Astrocyte of the cerebellum (primary cell): ENCODE results near the gene UFM1.

Source experiments
- DNase-seq: peaks from one replicate; pipeline ENCODE4 v3.0.0-alpha.2; 2011; ENCODE audit warnings: low read depth
- H3K4me3 ChIP-seq: 2 replicates; pipeline ENCODE4 v1.5.1; 2011; ENCODE audit warnings: mild to moderate bottlenecking, low read depth, low read length, moderate library complexity
- CTCF ChIP-seq: IDR thresholded peaks from 2 replicates; pipeline ENCODE4 v1.5.1; 2012; ENCODE audit warnings: low read length, low read depth, moderate library complexity, mild to moderate bottlenecking; ENCODE audit errors: missing control alignments
- in situ Hi-C: cut with HindIII; loops from 2 replicates; pipeline ENCODE4 v1.10.0; 2017; ENCODE audit warnings: low sequenced_read_pairs

The UFM1 gene

GRCh38 chr13:38376546-38376945 lies 26.9 kb downstream of the UFM1 start:
- in situ Hi-C loops, result no loop called here
- no peak overlapping the region for H3K4me3 ChIP-seq
- TF ChIP-seq CTCF, result no peak
- DNase-seq, result no peak

GRCh38 chr13:38381890-38382289 lies 32.2 kb downstream of the UFM1 start:
- no peak overlapping the region for H3K4me3 ChIP-seq
- peak; percentile 31 for DNase-seq
- no peak for TF ChIP-seq CTCF
- in situ Hi-C loops, result no loop called here

GRCh38 chr13:38382946-38383345 lies 33.3 kb downstream of the UFM1 start:
- TF ChIP-seq CTCF, result no peak
- DNase-seq, result no peak
- H3K4me3 ChIP-seq, result no peak overlapping the region
- in situ Hi-C loops, result no loop called here

- in situ Hi-C loops, result no loop called here
These were observed 34.5 kb downstream of the UFM1 start for GRCh38 chr13:38384171-38384570.

GRCh38 chr13:38385153-38385891 lies 35.7 kb downstream of the UFM1 start:
- no peak for DNase-seq
- in situ Hi-C loops, result no loop called here
- no peak overlapping the region for H3K4me3 ChIP-seq
- no peak for TF ChIP-seq CTCF

More at GRCh38 chr13:38384171-38384570, 34.5 kb downstream of the UFM1 start:
- DNase-seq, result no peak
- H3K4me3 ChIP-seq, result no peak overlapping the region
- no peak for TF ChIP-seq CTCF

- in situ Hi-C loops, result no loop called here
- no peak for DNase-seq
- no peak for TF ChIP-seq CTCF
- no peak overlapping the region for H3K4me3 ChIP-seq
These were observed 36.8 kb downstream of the UFM1 start for GRCh38 chr13:38386421-38386820.
